Peyer's patch (tissue), 4 donors: ENCODE measurements around the gene NRXN3.

Experiments used
- POLR2A ChIP-seq, 2 donors: fragments of 450-650 bp; IDR thresholded peaks; one replicate each; pipeline ENCODE4 v1.5.1; 2017; ENCODE audit warnings: antibody characterized with exemption in 2 of 2, mild to moderate bottlenecking in 2 of 2, moderate library complexity in 2 of 2
- TF ChIP-seq, protein P1 (sequence below), 6 experiments: fragments of 450-650 bp in 4 of 6; fragments of 200-600 bp in 2 of 6; sonication (generic) in 1 of 6; IDR thresholded peaks; one replicate each; pipeline ENCODE4 v1.5.1; 2017 to 2019; ENCODE audit warnings: antibody characterized with exemption in 6 of 6, mild to moderate bottlenecking in 3 of 6, moderate library complexity in 1 of 6

DNA sequence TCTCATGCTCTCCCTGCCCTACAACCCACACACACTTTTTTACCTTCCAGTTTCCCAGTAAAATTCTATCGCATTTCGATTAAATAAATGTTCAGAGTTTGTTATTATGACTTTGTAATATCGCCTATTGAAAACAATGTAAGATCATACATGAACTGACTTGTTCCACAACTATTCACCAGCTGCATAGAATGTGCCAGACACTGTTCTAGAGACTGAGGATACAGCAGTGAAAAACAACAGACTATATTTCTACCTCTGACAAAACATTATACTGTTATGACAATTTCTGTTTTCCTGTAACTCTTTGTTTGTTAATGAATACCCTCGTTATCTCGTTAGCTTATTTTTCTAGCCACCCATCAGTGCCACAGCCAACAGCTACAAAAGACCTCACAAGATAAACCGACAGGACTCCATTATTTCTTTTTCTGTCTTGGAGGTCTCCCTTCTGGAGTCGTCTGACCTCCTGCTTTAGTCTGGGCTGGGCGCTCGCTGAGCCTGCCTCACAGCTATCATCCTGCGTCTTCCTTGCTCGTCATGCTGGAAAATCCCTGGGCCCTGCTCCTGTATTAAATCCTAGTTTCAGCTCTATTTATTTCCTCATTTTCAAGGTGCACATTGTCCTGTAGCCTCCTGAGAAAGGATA lies 1542.3 kb downstream of the NRXN3 start:
- no peak for TF ChIP-seq POLR2A (IDR thresholded peaks at IDR 0.05)
- TF ChIP-seq, protein P1, sequence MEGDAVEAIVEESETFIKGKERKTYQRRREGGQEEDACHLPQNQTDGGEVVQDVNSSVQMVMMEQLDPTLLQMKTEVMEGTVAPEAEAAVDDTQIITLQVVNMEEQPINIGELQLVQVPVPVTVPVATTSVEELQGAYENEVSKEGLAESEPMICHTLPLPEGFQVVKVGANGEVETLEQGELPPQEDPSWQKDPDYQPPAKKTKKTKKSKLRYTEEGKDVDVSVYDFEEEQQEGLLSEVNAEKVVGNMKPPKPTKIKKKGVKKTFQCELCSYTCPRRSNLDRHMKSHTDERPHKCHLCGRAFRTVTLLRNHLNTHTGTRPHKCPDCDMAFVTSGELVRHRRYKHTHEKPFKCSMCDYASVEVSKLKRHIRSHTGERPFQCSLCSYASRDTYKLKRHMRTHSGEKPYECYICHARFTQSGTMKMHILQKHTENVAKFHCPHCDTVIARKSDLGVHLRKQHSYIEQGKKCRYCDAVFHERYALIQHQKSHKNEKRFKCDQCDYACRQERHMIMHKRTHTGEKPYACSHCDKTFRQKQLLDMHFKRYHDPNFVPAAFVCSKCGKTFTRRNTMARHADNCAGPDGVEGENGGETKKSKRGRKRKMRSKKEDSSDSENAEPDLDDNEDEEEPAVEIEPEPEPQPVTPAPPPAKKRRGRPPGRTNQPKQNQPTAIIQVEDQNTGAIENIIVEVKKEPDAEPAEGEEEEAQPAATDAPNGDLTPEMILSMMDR (IDR thresholded peaks at IDR 0.05): no peak
